ENCODE measurements around the gene IFI44.

Gene IFI44

DNA sequence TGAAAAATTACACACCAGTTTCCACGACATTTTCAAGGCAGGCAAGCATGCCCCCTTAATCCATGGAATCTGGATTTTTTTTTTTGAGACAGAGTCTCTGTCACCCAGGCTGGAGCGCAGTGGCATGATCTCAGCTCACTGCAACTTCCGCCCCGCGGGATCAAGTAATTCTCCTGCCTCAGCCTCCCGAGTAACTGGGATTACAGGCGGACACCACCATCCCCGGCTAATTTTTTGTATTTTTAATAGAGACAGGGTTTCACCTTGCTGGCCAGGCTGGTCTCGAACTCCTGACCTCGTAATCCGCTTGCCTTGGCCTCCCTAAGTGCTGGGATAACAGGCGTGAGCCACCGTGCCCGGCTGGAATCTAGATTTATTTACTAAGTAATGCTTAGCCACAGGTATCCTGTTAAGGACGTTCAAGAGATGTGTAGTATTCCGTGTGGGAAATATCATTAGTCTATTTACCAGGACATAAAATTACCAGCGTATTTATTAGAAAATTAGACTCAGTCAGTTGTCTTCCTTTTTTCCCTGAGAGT lies 2.5 kb downstream of the IFI44 start:
- DNase-seq (ENCODE audit: low read depth in 2 of 2): no peak

- DNase-seq (ENCODE audit: low read depth in 2 of 2): no peak
These were observed 9.3 kb downstream of the IFI44 start for GRCh38 chr1:78658901-78659300.

DNA sequence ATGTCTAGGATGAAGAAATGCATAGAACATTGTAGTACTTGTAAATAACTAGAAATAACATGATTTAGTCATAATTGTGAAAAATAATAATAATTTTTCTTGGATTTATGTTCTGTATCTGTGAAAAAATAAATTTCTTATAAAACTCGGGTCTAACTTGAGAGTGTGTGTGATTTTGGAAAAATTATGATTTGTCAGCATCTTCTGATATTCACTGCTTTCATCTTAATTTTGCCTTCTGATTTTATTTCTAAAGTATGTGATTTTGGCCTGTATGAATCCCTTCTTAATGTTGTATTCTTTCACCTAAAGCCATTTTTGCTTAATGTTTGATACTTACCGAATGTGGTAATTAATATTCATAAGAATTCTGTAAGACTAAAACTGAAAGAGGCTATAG lies 14.3 kb downstream of the IFI44 start:
- DNase-seq (ENCODE audit: low read depth in 2 of 2): no peak

DNA sequence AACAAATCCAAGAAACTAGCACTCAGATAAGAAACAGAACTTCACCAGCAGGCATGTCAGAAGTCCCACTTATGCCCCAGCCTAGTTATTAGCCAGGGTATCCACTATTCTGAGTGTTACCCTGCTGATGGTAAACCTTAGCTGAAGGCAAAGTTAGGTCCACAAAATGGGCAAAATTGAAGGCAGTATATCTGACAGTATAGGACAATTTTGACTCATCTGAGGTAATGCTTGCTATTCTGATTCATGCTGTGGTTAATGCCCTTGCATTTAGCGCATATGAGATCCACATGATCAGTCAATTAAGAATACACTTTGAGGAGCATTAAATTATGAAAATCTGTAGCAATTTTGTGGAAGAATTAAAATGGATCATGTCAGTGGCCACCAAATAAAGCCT lies 15.1 kb downstream of the IFI44 start:
- DNase-seq (ENCODE audit: low read depth in 2 of 2): no peak

GRCh38 chr1:78665809-78666208 lies 16.2 kb downstream of the IFI44 start:
- DNase-seq (ENCODE audit: low read depth in 2 of 2): no peak

GRCh38 chr1:78667939-78668338 lies 18.3 kb downstream of the IFI44 start:
- DNase-seq (ENCODE audit: low read depth in 2 of 2): no peak

- no peak for DNase-seq (ENCODE audit: low read depth in 2 of 2)
These were observed 18.8 kb downstream of the IFI44 start for GRCh38 chr1:78668427-78668826.

- no peak for DNase-seq (ENCODE audit: low read depth in 2 of 2)
These were observed 22.8 kb downstream of the IFI44 start for GRCh38 chr1:78672428-78672827.

GRCh38 chr1:78673120-78673519 lies 23.5 kb downstream of the IFI44 start:
- no peak for DNase-seq (ENCODE audit: low read depth in 2 of 2)

- DNase-seq (ENCODE audit: low read depth in 2 of 2): peak; percentile 17 to 29
These were observed 26.8 kb downstream of the IFI44 start for GRCh38 chr1:78676347-78676982.

GRCh38 chr1:78676993-78677392 lies 27.4 kb downstream of the IFI44 start:
- DNase-seq (ENCODE audit: low read depth in 2 of 2): no peak

DNA sequence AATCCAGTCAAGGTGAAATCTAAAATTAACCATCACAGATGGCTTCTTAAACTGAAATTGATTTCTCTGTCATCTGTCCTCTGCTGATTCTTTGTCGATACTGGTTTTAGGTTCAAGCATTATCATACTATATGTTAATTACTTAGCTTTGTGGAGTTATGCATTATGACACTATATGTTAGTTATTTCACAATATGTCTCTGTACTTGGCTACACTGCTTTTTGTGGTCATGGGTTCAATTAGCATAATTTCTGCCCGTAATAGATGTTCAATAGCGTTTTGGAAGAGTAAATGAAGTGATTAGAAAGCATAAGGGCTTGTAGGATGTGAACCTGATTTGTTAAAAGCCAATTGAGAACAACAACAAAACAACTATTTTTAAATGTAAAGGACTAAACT lies 28.2 kb downstream of the IFI44 start:
- DNase-seq (ENCODE audit: low read depth in 2 of 2): no peak

GRCh38 chr1:78678324-78678723 lies 28.7 kb downstream of the IFI44 start:
- DNase-seq (ENCODE audit: low read depth in 2 of 2): no peak

GRCh38 chr1:78681265-78681664 lies 31.6 kb downstream of the IFI44 start:
- no peak for DNase-seq (ENCODE audit: low read depth in 2 of 2)

DNA sequence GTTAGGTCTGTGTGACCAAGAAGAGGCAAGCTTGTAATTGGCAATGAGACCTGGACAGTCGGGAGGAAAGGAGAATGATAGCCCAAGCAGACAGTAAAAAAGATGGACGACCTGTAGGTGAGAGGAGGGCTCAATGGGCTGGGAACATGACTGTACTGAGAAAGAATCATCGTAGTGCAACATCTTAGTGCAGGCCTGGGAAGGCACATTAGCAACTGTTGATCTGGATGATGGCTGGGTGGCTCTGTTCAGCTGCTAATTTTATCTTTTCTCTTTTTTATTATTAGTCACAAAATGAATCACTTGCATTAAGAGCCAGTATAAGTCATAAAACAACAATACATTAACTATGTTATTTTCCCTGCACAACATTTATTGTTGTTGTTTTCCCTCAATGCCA lies 32.9 kb downstream of the IFI44 start:
- DNase-seq (ENCODE audit: low read depth in 2 of 2): no peak

GRCh38 chr1:78683079-78683478 lies 33.4 kb downstream of the IFI44 start:
- DNase-seq (ENCODE audit: low read depth in 2 of 2): no peak

GRCh38 chr1:78687315-78687714 lies 37.7 kb downstream of the IFI44 start:
- DNase-seq (ENCODE audit: low read depth in 2 of 2): no peak

DNA sequence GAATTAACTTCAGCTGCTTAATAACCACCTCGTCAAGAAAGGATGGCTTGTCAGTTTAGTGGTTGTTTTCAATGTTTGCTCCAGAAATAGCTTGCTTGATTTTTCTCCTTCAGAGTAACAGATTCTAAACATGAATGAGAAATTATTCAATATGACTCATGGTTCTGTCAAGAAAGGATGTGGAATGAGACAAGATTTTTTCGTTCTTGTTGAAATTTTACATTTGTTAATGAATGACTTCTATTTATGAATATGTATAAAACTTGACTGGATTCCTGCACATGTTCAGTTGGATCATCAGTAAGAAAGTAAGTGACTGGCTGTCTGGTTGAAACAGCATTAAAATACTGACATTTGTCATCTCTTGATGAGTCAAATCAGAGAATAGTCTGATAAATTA lies 38.3 kb downstream of the IFI44 start:
- no peak for DNase-seq (ENCODE audit: low read depth in 2 of 2)

GRCh38 chr1:78688697-78689096 lies 39.1 kb downstream of the IFI44 start:
- DNase-seq (ENCODE audit: low read depth in 2 of 2): no peak

GRCh38 chr1:78690516-78690915 lies 40.9 kb downstream of the IFI44 start:
- no peak for DNase-seq (ENCODE audit: low read depth in 2 of 2)

DNA sequence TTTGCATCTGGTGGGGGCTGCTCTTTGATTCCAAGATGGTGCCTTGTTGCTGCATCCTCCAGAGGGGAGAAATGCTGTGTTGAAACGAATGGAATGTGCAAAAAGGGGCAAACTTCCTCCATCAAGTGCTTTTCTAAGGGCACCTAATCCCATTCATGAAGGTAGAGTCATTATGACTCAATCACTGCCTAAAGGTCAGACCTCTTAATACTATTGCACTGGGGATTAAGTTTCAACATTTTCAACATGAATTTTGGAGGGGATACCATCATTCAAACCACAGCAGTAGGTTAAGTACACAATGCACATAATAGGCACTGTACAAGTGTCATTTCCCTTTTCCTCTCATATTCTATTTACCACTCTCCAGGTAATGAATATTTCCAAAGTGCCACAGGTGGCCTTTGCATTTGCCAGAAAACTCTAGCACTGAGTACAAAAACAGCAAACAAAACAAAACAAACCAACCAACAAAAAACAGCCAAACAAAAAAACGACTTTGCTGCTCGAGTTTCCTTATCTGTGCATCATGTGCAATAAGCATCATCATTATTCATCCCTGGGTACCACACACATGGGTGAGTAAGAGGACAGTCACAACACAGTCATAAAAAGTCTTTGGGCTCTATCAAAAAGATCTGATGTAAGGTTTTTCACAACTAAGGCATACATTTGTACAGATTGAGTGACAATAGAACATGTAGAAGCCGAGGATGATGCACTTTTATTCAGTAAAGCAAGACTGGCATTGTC lies 42.5 kb downstream of the IFI44 start:
- no peak for DNase-seq (ENCODE audit: low read depth in 2 of 2)

DNA sequence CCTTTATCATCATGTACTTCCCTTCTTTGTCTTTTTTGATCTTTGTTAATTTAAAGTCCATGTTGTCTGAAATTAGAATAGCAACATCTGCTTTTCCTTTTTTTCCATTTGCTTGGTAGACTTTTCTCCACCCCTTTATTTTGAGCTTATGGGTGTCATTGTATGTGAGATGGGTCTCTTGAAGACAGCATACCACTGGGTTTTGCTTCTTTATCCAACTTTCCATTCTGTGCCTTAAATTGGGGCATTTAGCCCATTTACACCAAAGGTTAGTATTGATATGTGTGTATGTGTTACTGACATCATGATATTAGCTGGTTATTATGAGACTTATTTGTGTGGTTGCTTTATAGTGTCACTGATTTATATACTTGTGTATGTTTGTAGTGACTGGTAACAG lies 50.2 kb downstream of the IFI44 start:
- DNase-seq (ENCODE audit: low read depth in 2 of 2): no peak

DNA sequence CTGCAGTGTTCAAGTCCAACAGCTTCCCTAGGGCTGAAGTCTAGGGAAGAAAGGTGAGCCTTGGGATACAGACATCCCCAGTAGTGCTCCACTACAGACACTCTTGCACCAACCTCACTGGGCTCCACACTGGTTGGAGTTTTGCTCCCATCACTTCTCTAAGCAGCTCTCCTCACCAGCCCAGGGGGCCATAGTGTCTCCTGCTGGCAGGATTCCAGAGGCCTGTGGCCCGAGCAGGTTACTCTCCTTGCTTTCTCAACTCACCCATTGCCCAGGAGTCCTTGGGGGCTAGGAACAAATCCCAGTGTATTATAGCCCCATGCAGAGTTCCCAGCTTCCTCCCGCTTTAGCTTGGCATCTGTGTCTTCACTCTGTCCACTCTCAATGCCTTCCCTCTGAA lies 52.8 kb downstream of the IFI44 start:
- DNase-seq (ENCODE audit: low read depth in 2 of 2): no peak
